Activated CD8-positive, alpha-beta T cell treated with anti-CD3 and anti-CD28 coated beads for 36 hours (primary cell): ENCODE data around the gene UFC1. TPM values are rescaled to one million over a fixed set of nuclear protein-coding genes. Genes with fewer than 3 reads are reported as not detected.
"Not testable (repeated sequence)": the region's sequence is repeated elsewhere in the genome, so short reads cannot be mapped to it uniquely, and the experiment has no call there.

Experiments
- ATAC-seq: fragments of 200-7000 bp; cut with Tn5 transposase; one replicate; pipeline ENCODE4 v1.10.0; 2021; ENCODE audit warnings: mild to moderate bottlenecking, moderate library complexity
- CTCF ChIA-PET: fragments of 350-600 bp; sonication (Branson Sonifier 250); formaldehyde crosslinking; loops from one replicate; lab custom pipeline; 2021; ENCODE audit warnings: antibody characterized with exemption; lab: Charles Lee
- POLR2A ChIA-PET: fragments of 350-600 bp; sonication (Branson Sonifier 250); formaldehyde crosslinking; loops from one replicate; lab custom pipeline; 2021; ENCODE audit warnings: antibody characterized with exemption; lab: Charles Lee
- DNase-seq: peaks from one replicate; pipeline ENCODE4 v3.0.0-alpha.2; 2020
- H3K27ac Mint-ChIP-seq: one replicate; pipeline ENCODE4 v1.8.0; 2021; ENCODE audit warnings: mild to moderate bottlenecking, mixed read lengths
- H3K27me3 Mint-ChIP-seq: one replicate; pipeline ENCODE4 v1.8.0; 2021; ENCODE audit warnings: mixed read lengths
- H3K36me3 Mint-ChIP-seq: one replicate; pipeline ENCODE4 v1.8.0; 2021; ENCODE audit warnings: low read depth, mixed read lengths
- H3K4me1 Mint-ChIP-seq: one replicate; pipeline ENCODE4 v1.8.0; 2021; ENCODE audit warnings: low read depth, mixed read lengths
- H3K4me3 Mint-ChIP-seq: one replicate; pipeline ENCODE4 v1.8.0; 2021; ENCODE audit warnings: mild to moderate bottlenecking, moderate library complexity, mixed read lengths
- H3K9me3 Mint-ChIP-seq: one replicate; pipeline ENCODE4 v1.8.0; 2021; ENCODE audit warnings: mixed read lengths
- CTCF ChIP-seq: fragments of 200-600 bp; IDR thresholded peaks from one replicate; pipeline ENCODE4 v1.8.0; 2022; ENCODE audit warnings: antibody characterized with exemption, mild to moderate bottlenecking
- intact Hi-C: fragments of 100-400 bp; cut with micrococcal nuclease; formaldehyde crosslinking; loops from one replicate; pipeline ENCODE4 v1.10.0; 2022
- total RNA-seq, 2 experiments: library from RNA; stranded (reverse); gene quantifications; one replicate each; pipeline ENCODE4 v1.2.3, GENCODE V29; 2021

UFC1 gene
- total RNA-seq, 2 experiments from 2014 or later = 81.2 to 84.1 TPM

DNA sequence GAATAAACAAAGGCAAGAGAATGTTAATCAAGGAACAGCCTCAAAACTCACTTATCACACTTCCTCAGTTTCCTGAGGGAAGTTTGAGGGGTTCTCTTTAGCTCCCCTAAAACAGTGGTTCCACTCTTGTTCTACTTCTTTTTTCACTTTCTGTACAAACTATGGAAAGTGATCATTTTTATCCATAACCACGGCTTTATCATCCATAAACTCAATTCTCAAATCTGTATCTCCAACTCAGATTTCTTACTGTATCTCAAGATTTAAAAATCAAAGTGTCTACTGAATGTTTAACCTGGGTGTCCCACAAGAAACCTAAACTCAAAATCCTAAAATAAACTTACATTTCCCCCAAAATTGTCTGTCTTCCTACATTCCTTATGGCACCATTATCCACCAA lies 39.9 kb upstream of the UFC1 start:
- no peak for TF ChIP-seq CTCF
- Mint-ChIP-seq H3K36me3 (peaks cover 45% of the 10 kb centered on the region), H3K4me3 (no peak overlapping the region), H3K27ac (peak overlapping the region; percentile 92), H3K9me3 (no peaks in the 10 kb centered on the region), H3K27me3 (no peaks in the 10 kb centered on the region), H3K4me1 (peaks cover 56% of the 10 kb centered on the region)
- ATAC-seq = no peak
- ChIA-PET POLR2A (interaction anchor here (0.7 to 1.5 kb wide), 3 partner anchors 15 to 124 kb away, joined by 3 to 4 read pairs (median 3); no protein-coding TSS in a partner anchor), CTCF (interaction anchor here (1.3 to 4.5 kb wide), 3 partner anchors 8 to 16 kb away, joined by 3 to 30 read pairs (median 6); partner anchors contain the start of gene KLHDC9)
- no peak for DNase-seq
- intact Hi-C loops = no loop called here

DNA sequence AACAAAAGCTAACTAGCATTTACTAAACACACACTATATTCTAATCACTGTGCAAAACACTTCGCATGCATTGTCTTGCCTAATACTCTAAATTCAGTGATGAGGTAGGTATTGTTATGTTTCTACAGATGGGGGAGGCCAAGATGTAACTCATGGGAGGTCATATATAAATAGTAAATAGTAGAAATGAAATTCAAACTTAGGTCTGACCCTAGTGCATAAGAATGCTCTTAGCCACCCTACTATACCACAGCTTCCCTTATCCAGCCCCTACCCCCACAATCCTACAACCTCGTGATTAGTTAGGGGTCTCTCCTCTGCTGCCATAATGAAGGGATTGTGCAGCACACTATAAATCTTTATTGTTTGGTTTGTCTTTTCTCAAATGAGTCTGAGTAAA lies 39.2 kb upstream of the UFC1 start:
- no peaks in the 10 kb centered on the region for H3K9me3 Mint-ChIP-seq

GRCh38 chr1:161115132-161115711 lies 38.6 kb upstream of the UFC1 start:
- Mint-ChIP-seq H3K4me3 (peak overlapping the region; percentile 94), H3K9me3 (no peaks in the 10 kb centered on the region), H3K27ac (peak overlapping the region; percentile 92), H3K4me1 (peaks cover 67% of the 10 kb centered on the region), H3K36me3 (peaks cover 50% of the 10 kb centered on the region), H3K27me3 (no peaks in the 10 kb centered on the region)
- CTCF ChIA-PET = interaction anchor here (1.3 to 4.5 kb wide), 3 partner anchors 10 to 17 kb away, joined by 3 to 30 read pairs (median 6); partner anchors contain the start of gene KLHDC9
- ATAC-seq = peak; percentile 72
- TF ChIP-seq CTCF = no peak
- DNase-seq = peak; percentile 75
- intact Hi-C loops = no loop called here
- POLR2A ChIA-PET = interaction anchor here (1.5 to 4.1 kb wide), 3 partner anchors 17 to 125 kb away, joined by 3 to 26 read pairs (median 23); partner anchors contain the start of genes KLHDC9 and USF1

More for the DNA sequence above, 39.2 kb upstream of the UFC1 start:
- CTCF ChIA-PET = interaction anchor here (1.3 to 4.5 kb wide), 3 partner anchors 9 to 17 kb away, joined by 3 to 30 read pairs (median 6); partner anchors contain the start of gene KLHDC9
- intact Hi-C loops = no loop called here
- H3K4me3 Mint-ChIP-seq = no peak overlapping the region
- POLR2A ChIA-PET = interaction anchor here (0.7 to 1.5 kb wide), 2 partner anchors 16 to 124 kb away, joined by 3 to 4 read pairs; no protein-coding TSS in a partner anchor
- peaks cover 43% of the 10 kb centered on the region for H3K36me3 Mint-ChIP-seq
- DNase-seq = no peak
- H3K27me3 Mint-ChIP-seq = no peaks in the 10 kb centered on the region
- H3K27ac Mint-ChIP-seq = peak overlapping the region; percentile 92
- no peak for TF ChIP-seq CTCF
- H3K4me1 Mint-ChIP-seq = peaks cover 60% of the 10 kb centered on the region
- ATAC-seq = no peak

- CTCF ChIA-PET = interaction anchor here (3.2 to 4.5 kb wide), 2 partner anchors 18 to 22 kb away, joined by 12 to 30 read pairs; partner anchors contain the start of gene KLHDC9
- intact Hi-C loops, DNase-seq, ATAC-seq, H3K9me3 Mint-ChIP-seq, H3K27me3 Mint-ChIP-seq: not testable (repeated sequence)
- H3K4me3 Mint-ChIP-seq = peak overlapping the region; percentile 94
- H3K36me3 Mint-ChIP-seq = peaks cover 52% of the 10 kb centered on the region
- H3K4me1 Mint-ChIP-seq = peaks cover 72% of the 10 kb centered on the region
- H3K27ac Mint-ChIP-seq = peak overlapping the region; percentile 92
- POLR2A ChIA-PET = interaction anchor here (1.0 to 4.1 kb wide), 4 partner anchors 13 to 70 kb away, joined by 3 to 26 read pairs (median 14); partner anchors contain the start of genes KLHDC9 and USF1
These were observed 37.8 kb upstream of the UFC1 start for GRCh38 chr1:161115961-161116360.

DNA sequence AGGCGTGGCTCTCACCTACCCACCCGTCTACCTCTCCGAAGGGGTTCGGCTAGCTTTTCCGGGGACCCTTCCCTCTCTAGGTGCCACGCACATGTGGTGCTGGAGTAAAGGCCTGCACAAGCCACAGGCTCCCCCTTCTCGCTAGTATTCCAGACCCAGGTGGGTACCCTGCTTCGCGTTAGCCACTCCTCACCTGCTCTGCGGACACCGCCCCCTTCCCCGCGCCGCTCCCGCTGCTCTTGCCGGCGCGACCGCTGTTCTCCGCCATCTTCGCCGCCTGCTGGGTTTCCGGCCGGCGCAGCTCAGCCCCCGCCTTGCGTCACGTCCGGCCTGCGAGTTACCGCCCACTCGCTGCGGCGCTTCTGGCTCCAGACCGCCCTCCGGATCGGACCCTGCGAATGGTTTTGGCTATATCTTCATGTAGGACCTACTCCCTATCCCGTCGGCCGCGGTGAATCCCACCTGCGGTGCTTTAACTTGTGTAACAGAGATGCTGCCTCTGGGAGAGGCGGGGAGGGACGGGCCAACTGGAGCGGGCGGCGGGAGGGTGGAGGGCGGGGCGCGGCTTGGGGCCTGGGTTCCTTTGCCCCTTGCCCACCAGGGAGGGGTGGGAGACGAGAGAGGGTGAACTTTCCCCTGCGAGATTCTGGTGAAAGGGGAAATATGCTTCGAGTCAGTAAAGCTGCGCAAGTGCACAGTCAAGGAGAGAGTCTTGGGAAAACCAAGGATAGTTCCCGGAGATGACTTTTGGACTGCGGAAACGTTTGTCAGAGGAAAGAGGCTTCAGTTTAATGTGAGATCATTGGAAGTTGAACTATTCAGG lies 35.8 kb upstream of the UFC1 start, which contains the start of the genes NIT1 and PFDN2:
Gene NIT1, plus strand, starts transcription at position 347 of the 823 bp plus-strand sequence. Its CDS starts 72 bp downstream, at position 419.
Gene PFDN2, minus strand, starts transcription at position 279 of the 823 bp plus-strand sequence. Its CDS starts 11 bp downstream, at position 268.
- DNase-seq = peak; percentile 92
- Mint-ChIP-seq H3K36me3 (peaks cover 69% of the 10 kb centered on the region), H3K27ac (peak within 1 kb of the TSS; percentile 92), H3K4me1 (peaks cover 70% of the 10 kb centered on the region), H3K27me3 (no peaks in the 10 kb centered on the region), H3K9me3 (no peaks in the 10 kb centered on the region), H3K4me3 (peak within 1 kb of the TSS; percentile 94)
- POLR2A ChIA-PET = interaction anchor here (0.8 to 4.1 kb wide), 17 partner anchors 9 to 85 kb away, joined by 3 to 26 read pairs (median 4); partner anchors contain the start of genes KLHDC9, PPOX, UFC1 and USF1
- CTCF ChIA-PET = interaction anchor here (0.9 to 4.5 kb wide), 13 partner anchors 10 to 74 kb away, joined by 3 to 30 read pairs (median 5); partner anchors contain the start of genes KLHDC9 and PPOX
- ATAC-seq = peak; percentile 62
- TF ChIP-seq CTCF = no peak
- intact Hi-C loops = no loop called here
